Measurements from ENCODE around the gene TSC22D4.
A peak's percentile ranks its signal among the peaks of the same experiment; 100 is the strongest.
"Not testable (repeated sequence)": the region's sequence is repeated elsewhere in the genome, so short reads cannot be mapped to it uniquely, and the experiment has no call there.

Gene TSC22D4

DNA sequence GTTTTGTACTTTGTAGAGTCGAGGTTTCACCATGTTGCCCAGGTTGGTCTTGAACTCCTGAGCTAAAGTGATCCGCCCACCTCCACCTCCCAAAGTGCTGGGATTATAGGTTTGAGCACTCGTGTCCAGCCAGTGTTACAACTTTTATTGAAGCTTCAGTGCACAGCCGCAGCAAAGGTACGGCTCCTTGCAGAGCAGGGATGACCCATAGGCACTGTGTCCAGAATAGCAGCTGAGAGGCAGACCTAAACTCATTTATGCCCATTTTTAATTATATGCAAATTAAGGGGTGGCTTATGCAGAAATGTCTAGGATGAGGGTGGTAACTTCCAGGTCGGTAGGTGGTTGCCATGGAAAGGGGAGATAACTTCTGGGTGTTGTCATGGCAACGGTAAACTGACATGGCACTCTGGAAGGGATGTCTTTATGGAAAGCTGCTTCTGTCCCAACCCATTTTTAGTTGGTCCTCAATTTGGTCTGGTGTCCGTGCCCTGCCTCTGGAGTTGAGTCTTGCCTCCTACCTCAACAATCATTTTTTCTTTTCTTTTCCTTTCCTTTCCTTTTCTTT, 27.4 kb upstream of the TSC22D4 start:
- no peaks in the 10 kb centered on the region for H3K9me3 Mint-ChIP-seq
- H3K27ac Mint-ChIP-seq, result no peak overlapping the region
- no peaks in the 10 kb centered on the region for H3K36me3 Mint-ChIP-seq (ENCODE audit: low read depth)
- peaks cover 2% of the 10 kb centered on the region for H3K4me1 Mint-ChIP-seq (ENCODE audit: low read depth)
- H3K27me3 Mint-ChIP-seq (ENCODE audit: low read depth), result peaks cover 8% of the 10 kb centered on the region
- H3K4me3 Mint-ChIP-seq, result no peak overlapping the region

DNA sequence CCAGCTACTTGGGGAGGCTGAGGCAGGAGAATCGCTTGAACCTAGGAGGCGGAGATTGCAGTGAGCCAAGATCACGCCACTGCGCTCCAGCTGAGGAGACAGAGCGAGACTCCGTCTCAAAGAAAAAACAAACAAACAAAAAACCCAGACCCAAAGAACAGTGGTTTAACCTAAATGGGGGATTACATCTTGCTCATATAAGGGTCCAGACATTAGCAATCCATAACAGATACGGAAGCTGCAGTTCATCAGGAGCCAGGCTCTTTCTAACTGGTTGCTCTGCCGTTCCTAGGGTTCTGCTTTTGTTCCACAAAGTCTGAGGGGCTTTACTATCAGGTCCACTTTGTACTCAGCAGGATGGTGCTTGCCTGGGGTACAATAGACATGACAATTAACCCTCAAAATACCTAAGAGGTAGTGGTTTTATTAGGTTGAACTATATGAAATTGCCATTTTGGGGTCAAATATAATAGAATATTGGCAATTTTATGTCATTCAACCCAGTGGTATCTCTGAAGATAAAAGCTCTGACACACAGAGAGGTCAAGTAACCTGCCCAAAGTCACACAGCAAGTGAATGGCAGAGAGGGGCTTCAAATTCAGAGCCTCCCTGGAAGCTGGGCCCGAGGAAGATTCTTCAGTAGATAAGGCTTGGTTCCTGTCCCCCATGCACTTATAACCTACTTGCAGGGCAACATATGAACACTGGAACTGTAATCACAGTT, 26.0 kb upstream of the TSC22D4 start:
- peaks cover 8% of the 10 kb centered on the region for H3K27me3 Mint-ChIP-seq (ENCODE audit: low read depth)
- H3K4me1 Mint-ChIP-seq (ENCODE audit: low read depth), result peaks cover 2% of the 10 kb centered on the region
- no peaks in the 10 kb centered on the region for H3K9me3 Mint-ChIP-seq
- H3K36me3 Mint-ChIP-seq (ENCODE audit: low read depth), result no peaks in the 10 kb centered on the region
- H3K4me3 Mint-ChIP-seq, result no peak overlapping the region
- H3K27ac Mint-ChIP-seq, result no peak overlapping the region

DNA sequence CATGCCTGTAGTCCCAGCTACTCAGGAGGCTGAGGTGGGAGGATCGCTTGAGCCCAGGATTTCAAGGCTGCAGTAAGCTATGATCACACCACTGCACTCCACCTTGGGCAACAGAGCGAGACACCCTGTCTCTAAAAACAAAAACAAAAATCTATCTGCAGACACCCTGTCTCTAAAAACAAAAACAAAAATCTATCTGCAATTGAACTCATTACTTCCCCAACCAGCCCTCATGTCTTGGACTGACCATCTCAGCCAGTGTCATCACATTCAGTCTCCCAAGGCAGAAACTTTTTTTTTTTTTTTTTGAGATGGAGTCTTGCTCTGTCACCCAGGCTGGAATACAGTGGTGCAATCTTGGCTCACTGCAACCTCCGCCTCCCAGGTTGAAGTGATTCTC, 25.0 kb upstream of the TSC22D4 start:
- H3K27ac Mint-ChIP-seq; H3K4me3 Mint-ChIP-seq; H3K9me3 Mint-ChIP-seq; H3K4me1 Mint-ChIP-seq (ENCODE audit: low read depth); H3K27me3 Mint-ChIP-seq (ENCODE audit: low read depth); H3K36me3 Mint-ChIP-seq (ENCODE audit: low read depth): not testable (repeated sequence)

DNA sequence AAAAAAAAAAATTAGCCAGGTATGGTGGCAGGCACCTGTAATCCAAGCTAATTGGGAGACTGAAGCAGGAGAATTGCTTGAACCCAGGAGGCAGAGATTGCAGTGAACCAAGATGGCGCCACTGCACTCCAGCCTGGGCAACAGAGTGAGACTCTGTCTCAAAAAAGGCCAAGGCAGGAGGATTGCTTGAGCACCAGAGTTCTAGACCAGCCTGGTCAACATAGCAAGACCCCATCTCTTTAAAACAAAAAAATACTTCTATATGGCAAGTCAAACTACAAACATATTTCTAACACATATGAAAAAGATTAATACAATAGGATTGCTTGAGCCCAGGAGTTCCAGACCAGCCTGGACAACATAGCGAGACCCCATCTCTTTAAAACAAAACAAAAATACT, 21.7 kb upstream of the TSC22D4 start:
- H3K27me3 Mint-ChIP-seq (ENCODE audit: low read depth); H3K9me3 Mint-ChIP-seq; H3K36me3 Mint-ChIP-seq (ENCODE audit: low read depth); H3K27ac Mint-ChIP-seq; H3K4me1 Mint-ChIP-seq (ENCODE audit: low read depth); H3K4me3 Mint-ChIP-seq: not testable (repeated sequence)

DNA sequence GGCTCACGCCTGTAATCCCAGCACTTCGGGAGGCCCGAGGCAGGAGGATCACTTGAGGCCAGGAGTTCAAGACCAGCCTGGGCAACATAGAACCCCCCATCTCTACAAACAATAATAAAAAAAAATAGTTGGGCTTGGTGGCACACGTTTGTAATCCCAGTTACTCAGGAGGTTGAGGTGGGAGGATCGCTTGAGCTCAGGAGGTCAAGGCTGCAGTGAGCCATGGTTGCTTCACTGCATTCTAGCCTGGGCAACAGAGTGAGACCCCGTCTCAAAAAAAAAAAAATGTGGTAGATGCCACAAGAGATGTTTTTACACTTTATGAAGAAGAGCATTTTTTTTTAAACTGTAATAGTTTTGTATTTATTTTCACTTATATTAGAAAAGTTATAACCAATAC, 17.5 kb upstream of the TSC22D4 start:
- Mint-ChIP-seq H3K4me1 (ENCODE audit: low read depth) (peaks cover 15% of the 10 kb centered on the region), H3K9me3 (no peaks in the 10 kb centered on the region), H3K4me3 (no peak overlapping the region), H3K27me3 (ENCODE audit: low read depth) (peaks cover 12% of the 10 kb centered on the region), H3K27ac (no peak overlapping the region), H3K36me3 (ENCODE audit: low read depth) (no peaks in the 10 kb centered on the region)

DNA sequence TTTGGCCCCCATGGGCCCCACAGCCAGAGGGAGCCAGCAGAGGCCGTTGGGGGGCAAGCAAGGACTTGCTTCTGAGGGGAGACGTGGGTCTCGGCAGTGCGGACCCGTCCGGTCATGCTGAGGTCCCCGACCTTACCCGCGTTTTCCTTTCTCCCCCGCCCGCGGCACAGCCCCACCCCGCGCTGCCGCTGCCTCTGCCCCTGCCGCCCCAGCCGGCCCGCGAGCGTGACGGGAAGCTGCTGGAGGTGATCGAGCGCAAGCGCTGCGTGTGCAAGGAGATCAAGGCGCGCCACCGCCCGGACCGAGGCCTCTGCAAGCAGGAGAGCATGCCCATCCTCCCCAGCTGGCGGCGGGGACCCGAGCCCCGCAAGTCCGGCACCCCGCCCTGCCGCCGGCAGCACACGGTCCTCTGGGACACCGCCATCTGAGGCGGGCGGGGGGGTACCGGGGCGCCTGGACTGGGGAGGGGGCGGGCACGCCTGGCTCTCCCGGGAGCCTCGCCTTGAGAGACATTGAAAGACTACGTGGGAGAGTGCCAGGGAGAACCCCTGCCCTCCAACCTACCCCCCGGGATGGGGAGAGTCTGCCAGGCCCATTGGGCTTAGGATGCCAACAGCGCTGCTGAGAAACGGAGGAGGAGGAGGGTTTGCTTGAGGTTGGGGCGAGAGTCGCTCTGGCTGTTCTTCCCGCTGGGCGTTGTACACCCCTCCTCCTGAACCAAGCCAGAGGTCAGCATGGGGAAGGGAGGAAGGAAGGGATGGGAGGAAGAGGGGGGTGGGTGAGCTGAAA, 14.7 kb upstream of the TSC22D4 start:
- Mint-ChIP-seq H3K36me3 (ENCODE audit: low read depth) (no peaks in the 10 kb centered on the region), H3K4me1 (ENCODE audit: low read depth) (peaks cover 15% of the 10 kb centered on the region), H3K27ac (no peak overlapping the region), H3K4me3 (peak overlapping the region; percentile 51), H3K27me3 (ENCODE audit: low read depth) (peaks cover 16% of the 10 kb centered on the region), H3K9me3 (no peaks in the 10 kb centered on the region)

DNA sequence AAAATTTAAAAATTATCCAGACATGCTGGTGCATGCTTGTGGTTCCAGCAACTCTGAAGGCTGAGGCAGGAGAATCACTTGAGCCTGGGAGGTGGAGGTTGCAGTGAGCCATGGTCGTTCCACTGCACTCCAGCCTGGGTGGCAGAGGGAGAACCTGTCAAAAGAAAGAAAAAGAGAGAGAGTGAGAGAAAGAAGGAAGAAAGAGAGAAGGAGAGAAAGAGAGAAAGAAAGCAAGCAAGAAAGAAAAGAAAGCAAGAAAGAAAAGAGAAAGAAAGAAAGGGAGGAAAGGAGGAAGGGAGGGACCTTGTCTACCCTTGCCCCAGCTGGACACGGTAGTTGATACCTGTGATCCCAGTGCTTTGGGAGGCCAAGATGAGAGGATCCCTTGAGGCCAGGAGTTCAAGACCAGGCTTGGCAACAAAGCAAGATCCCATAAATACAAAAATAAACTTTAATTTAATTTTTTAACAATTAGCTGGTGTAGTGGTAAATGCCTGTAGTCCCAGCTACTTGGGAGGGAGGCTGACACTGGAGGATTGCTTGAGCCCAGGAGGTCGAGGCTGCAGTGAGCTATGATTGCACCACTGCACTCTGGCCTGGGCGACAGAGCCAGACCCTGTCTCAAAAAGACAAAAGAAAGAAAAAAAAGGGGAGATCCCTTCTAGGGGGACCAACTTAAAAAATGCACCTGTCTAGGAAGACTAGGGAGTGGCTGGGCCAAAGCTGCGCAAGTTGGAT, 13.9 kb upstream of the TSC22D4 start:
- H3K36me3 Mint-ChIP-seq (ENCODE audit: low read depth), result no peaks in the 10 kb centered on the region
- H3K27ac Mint-ChIP-seq, result no peak overlapping the region
- H3K27me3 Mint-ChIP-seq (ENCODE audit: low read depth), result peaks cover 16% of the 10 kb centered on the region
- peaks cover 15% of the 10 kb centered on the region for H3K4me1 Mint-ChIP-seq (ENCODE audit: low read depth)
- H3K9me3 Mint-ChIP-seq, result no peaks in the 10 kb centered on the region
- H3K4me3 Mint-ChIP-seq, result peak overlapping the region; percentile 51

DNA sequence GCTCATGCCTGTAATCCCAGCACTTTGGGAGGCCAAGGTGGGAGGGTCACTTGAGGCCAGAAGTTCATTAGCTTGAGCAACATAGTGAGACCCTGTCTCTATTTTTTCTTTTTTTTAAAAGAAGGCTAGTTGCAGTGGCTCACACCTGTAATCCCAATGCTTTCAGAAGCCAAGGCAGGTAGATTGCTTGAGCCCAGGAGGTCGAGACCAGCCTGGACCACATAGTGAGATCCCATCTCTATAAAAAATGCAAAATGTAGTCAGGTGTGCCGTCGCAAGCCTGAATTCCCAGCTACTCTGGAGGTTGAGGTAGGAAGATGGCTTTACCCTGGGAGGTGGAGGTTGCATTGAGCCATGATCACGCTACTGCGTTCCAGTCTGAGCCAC, 12.2 kb upstream of the TSC22D4 start:
- no peaks in the 10 kb centered on the region for H3K36me3 Mint-ChIP-seq (ENCODE audit: low read depth)
- no peak overlapping the region for H3K4me3 Mint-ChIP-seq
- H3K27me3 Mint-ChIP-seq (ENCODE audit: low read depth), result peaks cover 12% of the 10 kb centered on the region
- H3K4me1 Mint-ChIP-seq (ENCODE audit: low read depth), result peaks cover 15% of the 10 kb centered on the region
- H3K9me3 Mint-ChIP-seq, result no peaks in the 10 kb centered on the region
- peak overlapping the region; percentile 41 for H3K27ac Mint-ChIP-seq

DNA sequence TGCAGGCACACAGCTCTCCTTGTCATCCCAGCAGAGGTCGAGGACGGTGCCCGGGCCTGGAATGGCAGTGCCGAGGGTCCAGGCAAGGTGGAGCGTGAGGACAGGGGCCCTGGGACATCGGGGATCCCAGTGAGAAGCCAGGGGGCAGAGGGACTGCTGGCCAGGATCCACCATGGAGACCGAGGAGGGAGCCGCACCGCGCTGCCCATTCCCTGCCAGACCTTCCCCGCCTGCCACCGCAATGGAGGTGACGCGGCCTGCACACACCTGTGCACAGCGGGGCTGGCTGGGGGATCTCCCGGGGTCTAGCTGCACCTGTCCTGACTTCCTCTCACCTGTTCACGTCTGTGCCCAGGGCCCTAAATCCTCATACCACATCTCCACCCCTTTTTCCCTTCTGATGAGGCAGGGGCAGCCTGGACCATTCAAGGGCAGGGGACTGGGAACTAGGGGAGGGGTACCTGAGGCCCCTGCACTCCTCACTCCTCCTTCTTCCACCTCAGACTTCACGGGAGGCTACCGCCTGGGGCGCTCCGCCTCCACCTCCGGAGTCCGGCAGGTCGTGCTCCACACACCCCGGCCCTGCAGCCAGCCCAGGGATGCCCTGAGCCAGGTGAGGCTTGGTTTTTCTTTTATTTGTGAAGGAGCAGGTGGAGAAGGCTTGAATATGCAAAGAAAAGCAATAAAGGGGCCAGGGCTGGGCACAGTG, 11.6 kb upstream of the TSC22D4 start:
- H3K4me3 Mint-ChIP-seq, result no peak overlapping the region
- H3K27me3 Mint-ChIP-seq (ENCODE audit: low read depth), result peaks cover 12% of the 10 kb centered on the region
- H3K4me1 Mint-ChIP-seq (ENCODE audit: low read depth), result peaks cover 15% of the 10 kb centered on the region
- H3K9me3 Mint-ChIP-seq, result no peaks in the 10 kb centered on the region
- no peak overlapping the region for H3K27ac Mint-ChIP-seq
- no peaks in the 10 kb centered on the region for H3K36me3 Mint-ChIP-seq (ENCODE audit: low read depth)

DNA sequence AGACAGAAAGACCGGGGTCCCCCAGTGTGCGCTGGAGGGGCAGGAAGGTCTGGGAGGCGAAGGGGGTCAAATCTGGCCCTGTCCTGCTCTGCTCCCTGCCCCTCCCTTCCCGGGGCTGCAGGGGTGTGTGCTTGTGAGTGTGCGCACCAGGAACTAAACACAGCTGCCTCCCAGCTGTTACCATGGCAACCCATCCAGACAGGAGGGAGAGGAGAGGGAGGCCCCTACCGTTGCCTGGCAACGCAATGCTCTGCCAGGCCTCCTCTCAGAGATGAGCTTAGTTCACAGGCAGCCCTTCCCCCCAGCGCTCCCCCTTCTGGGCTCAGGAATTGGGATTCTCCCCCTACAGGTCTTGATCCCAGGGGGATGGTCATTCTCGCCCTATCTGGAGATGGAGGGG, 10.8 kb upstream of the TSC22D4 start:
- no peaks in the 10 kb centered on the region for H3K9me3 Mint-ChIP-seq
- peaks cover 15% of the 10 kb centered on the region for H3K4me1 Mint-ChIP-seq (ENCODE audit: low read depth)
- no peak overlapping the region for H3K27ac Mint-ChIP-seq
- H3K4me3 Mint-ChIP-seq, result no peak overlapping the region
- peaks cover 11% of the 10 kb centered on the region for H3K27me3 Mint-ChIP-seq (ENCODE audit: low read depth)
- H3K36me3 Mint-ChIP-seq (ENCODE audit: low read depth), result no peaks in the 10 kb centered on the region

DNA sequence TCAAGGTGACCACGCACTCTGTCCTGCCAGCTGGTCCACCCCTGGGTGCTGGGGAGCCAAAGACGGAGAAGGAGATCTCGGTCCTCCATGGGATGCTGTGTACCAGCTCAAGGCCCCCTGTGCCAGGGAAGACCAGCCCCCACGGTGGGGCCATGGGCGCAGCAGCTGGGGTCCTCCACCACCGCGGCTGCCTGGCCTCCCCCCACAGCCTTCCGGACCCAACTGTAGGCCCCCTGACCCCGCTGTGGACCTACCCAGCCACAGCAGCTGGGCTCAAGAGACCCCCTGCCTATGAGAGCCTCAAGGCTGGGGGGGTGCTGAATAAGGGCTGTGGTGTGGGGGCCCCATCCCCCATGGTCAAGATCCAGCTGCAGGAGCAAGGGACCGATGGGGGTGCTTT, 10.1 kb upstream of the TSC22D4 start:
- H3K27ac Mint-ChIP-seq, result no peak overlapping the region
- peaks cover 16% of the 10 kb centered on the region for H3K4me1 Mint-ChIP-seq (ENCODE audit: low read depth)
- H3K36me3 Mint-ChIP-seq (ENCODE audit: low read depth), result no peaks in the 10 kb centered on the region
- H3K4me3 Mint-ChIP-seq, result no peak overlapping the region
- peaks cover 9% of the 10 kb centered on the region for H3K27me3 Mint-ChIP-seq (ENCODE audit: low read depth)
- no peaks in the 10 kb centered on the region for H3K9me3 Mint-ChIP-seq

DNA sequence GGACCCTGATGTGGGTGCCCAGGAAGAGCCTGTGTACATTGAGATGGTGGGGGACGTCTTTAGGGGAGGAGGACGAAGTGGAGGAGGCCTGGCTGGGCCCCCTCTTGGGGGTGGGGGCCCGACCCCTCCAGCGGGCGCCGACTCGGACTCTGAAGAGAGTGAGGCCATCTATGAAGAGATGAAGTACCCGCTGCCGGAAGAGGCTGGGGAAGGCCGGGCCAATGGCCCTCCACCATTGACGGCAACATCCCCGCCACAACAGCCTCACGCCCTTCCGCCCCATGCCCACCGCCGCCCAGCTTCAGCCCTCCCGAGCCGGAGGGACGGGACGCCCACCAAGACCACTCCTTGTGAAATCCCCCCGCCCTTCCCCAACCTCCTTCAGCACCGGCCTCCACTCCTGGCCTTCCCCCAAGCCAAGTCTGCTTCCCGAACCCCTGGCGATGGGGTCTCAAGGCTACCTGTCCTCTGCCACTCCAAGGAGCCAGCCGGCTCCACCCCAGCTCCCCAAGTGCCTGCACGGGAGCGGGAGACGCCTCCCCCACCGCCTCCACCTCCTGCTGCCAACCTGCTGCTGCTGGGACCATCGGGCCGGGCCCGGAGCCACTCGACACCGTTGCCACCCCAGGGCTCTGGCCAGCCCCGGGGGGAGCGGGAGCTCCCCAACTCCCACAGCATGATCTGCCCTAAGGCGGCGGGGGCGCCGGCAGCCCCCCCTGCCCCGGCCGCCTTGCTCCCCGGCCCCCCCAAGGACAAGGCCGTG, 9.5 kb upstream of the TSC22D4 start:
- H3K9me3 Mint-ChIP-seq, result no peaks in the 10 kb centered on the region
- no peaks in the 10 kb centered on the region for H3K36me3 Mint-ChIP-seq (ENCODE audit: low read depth)
- H3K4me3 Mint-ChIP-seq, result no peak overlapping the region
- peaks cover 9% of the 10 kb centered on the region for H3K27me3 Mint-ChIP-seq (ENCODE audit: low read depth)
- peaks cover 12% of the 10 kb centered on the region for H3K4me1 Mint-ChIP-seq (ENCODE audit: low read depth)
- no peak overlapping the region for H3K27ac Mint-ChIP-seq

DNA sequence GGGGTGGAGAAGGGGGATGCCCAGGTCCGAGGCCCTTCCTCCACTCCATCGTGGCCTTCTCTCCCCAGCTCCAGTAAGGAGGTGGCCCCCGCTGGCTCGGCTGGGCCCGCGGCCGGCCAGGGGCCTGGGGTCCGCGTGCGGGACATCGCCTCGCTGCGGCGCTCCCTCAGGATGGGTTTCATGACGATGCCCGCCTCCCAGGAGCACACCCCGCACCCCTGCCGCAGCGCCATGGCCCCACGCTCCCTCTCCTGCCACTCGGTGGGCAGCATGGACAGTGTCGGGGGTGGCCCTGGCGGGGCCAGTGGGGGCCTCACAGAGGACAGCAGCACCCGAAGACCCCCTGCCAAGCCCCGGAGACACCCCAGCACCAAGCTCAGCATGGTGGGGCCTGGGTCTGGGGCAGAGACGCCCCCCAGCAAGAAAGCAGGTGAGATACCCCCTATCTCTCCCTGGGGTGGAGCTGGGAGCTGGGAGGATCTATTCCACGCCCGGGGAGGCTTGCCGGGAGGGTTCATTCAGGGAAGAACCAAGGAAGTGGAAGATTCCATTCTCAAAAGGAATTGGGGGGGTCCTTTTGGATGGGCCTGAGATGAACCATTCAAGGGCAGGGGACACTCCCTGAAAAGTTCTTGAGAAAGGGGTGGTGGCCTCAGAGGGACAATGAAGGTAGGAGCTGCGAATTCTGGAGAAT, 7.9 kb upstream of the TSC22D4 start:
- Mint-ChIP-seq H3K4me3 (no peak overlapping the region), H3K36me3 (ENCODE audit: low read depth) (no peaks in the 10 kb centered on the region), H3K27me3 (ENCODE audit: low read depth) (peaks cover 7% of the 10 kb centered on the region), H3K4me1 (ENCODE audit: low read depth) (peaks cover 13% of the 10 kb centered on the region), H3K9me3 (no peaks in the 10 kb centered on the region), H3K27ac (no peak overlapping the region)

Data from T-helper 1 cell treated with Interleukin-12 subunit alpha and Interleukin-12 subunit beta and Interleukin-4 antibody, amounts not matched to agents 30 μg/mL and 1 μg/mL, for 36 hours (primary cell).